Daoy (cell line): ENCODE results near the gene BMAL2. TPM values are rescaled to one million over a fixed set of nuclear protein-coding genes. Genes with fewer than 3 reads are reported as not detected.

Source experiments
- DNase-seq: peaks from one replicate; pipeline ENCODE4 v3.0.0-alpha.2; 2015; ENCODE audit warnings: low read depth
- total RNA-seq: library from RNA; depleted of rRNA; stranded (reverse); fragments of >200 nt; shearing (Covaris generic); gene quantifications from 2 replicates; pipeline ENCODE4 v1.2.3, GENCODE V29; 2014; rRNA removed

Gene BMAL2
- total RNA-seq = 57.2 and 65.3 TPM in 2 replicates

- DNase-seq = peak; percentile 76
Observed at GRCh38 chr12:27332714-27333402, at the start of gene BMAL2. TSS of gene BMAL2 (plus strand) at chr12:27332836. CDS start at chr12:27333073, 237 bp downstream.

- no peak for DNase-seq
Observed at GRCh38 chr12:27284021-27284420, 48.6 kb upstream of the BMAL2 start.

GRCh38 chr12:27284751-27285150 lies 47.9 kb upstream of the BMAL2 start:
- peak; percentile 79 for DNase-seq

GRCh38 chr12:27285403-27285802 lies 47.2 kb upstream of the BMAL2 start:
- DNase-seq = peak; percentile 57

DNA sequence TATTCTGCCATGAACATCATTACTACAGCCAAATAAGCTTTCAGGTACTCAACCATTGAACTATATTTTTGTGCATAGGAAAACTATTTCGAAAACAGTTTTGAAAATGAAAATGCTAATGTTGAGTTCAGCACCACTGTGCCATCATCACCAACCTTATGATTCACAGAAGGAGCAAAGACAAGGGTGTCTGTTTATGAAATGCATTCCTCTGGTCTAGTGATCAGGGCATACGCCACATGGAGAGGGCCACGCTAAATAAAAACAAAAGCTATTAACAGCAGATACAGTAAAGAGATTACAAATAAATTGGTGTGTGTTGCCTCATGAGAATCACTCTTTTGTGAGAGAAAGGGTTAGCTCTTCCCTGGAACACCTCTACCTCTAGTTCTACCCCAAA lies 43.2 kb upstream of the BMAL2 start:
- no peak for DNase-seq

GRCh38 chr12:27290501-27291168 lies 42.0 kb upstream of the BMAL2 start:
- no peak for DNase-seq

- DNase-seq = no peak
Observed at GRCh38 chr12:27291862-27292261, 40.8 kb upstream of the BMAL2 start.

DNA sequence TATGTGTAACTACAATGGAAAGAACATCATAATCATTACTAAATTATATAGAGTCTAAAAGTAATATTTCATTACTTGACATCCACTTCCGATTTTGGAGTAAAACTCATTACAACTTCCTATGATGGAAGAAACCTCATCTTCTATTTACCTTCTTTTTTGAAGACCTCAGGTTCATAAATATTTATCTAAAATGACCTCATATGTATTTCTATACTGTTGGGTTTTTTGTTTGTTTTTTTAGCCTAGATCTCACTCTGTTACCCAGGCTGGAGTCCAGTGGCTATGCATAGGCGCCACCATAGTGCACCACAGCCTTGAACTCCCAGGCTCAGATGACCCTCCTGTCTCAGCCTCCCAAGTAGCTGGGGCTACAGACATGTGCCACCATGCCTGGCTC lies 39.9 kb upstream of the BMAL2 start:
- peak; percentile 30 for DNase-seq

DNA sequence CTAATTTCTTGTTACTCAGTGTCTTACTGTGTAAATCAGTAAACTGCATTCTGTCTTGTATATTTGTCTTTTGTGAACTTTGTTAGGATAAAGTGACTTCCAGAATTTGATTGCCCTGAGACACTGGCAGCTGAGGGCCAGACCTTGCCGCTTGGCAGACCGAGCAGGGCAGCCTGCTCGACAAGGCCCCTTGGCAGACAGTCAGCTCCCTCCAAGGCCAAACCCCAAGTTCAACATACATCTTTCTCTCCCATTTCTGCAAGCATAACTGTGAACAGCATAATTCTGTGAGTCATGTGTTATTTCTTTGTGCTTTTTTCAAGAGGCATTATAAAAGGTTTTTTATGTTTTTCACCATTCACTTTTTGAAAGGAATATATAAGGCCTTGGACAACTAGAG lies 39.2 kb upstream of the BMAL2 start:
- DNase-seq = peak; percentile 15

GRCh38 chr12:27296674-27297073 lies 36.0 kb upstream of the BMAL2 start:
- DNase-seq = no peak

DNA sequence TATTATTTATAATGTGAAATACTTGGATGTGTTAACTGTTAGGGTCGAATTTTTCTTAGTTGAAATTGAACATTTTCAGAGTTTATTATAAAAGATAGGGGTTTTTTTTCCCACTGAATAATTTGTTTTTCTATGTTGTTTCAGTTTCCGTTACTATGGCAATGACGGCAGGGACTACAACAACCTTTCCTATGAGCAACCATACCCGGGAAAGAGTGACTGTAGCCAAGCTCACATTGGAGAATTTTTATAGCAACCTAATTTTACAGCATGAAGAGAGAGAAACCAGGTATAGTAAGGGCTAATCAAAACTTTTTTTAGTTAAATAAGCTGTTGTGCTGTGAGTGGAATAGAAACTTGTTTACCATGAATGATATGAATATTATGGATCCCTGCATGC lies 35.1 kb upstream of the BMAL2 start:
- no peak for DNase-seq

DNA sequence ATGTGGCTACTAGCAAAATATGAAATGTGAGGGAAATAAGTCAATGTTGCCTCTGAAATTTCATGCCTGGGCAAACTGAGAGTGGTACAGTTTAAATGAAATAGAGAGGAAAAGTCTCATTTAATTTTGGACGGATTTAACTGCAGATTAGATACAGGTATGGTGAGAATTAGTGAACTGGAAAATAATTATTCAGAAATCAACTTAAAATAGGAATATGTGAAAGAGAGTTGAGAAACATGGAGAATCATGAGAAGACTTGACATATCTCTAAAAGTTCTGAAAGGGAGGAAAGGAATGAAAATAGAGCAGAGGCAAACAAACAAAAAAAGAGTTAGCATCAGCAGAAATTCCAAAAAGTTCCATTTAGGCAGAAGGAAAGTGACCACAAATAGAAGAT lies 33.5 kb upstream of the BMAL2 start:
- DNase-seq = no peak

DNA sequence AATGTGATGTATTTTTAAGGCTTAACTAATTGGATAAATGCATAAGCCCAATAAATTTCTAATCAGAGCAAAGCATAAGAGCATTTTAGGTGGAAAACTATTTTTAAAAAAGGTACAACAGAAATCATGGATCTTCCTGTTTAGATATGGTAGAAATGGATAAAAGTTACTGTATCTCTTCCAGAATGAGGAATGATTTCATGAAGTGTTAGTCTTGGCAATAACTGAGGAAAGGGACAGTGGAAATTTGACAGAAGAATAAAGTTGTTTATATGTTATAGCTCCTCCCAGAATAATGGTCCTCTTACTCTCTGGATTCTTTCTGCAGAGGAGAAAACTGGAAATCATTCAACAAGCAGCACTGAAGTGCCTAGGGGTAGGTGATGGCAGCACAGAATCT lies 32.4 kb upstream of the BMAL2 start:
- DNase-seq = no peak

DNA sequence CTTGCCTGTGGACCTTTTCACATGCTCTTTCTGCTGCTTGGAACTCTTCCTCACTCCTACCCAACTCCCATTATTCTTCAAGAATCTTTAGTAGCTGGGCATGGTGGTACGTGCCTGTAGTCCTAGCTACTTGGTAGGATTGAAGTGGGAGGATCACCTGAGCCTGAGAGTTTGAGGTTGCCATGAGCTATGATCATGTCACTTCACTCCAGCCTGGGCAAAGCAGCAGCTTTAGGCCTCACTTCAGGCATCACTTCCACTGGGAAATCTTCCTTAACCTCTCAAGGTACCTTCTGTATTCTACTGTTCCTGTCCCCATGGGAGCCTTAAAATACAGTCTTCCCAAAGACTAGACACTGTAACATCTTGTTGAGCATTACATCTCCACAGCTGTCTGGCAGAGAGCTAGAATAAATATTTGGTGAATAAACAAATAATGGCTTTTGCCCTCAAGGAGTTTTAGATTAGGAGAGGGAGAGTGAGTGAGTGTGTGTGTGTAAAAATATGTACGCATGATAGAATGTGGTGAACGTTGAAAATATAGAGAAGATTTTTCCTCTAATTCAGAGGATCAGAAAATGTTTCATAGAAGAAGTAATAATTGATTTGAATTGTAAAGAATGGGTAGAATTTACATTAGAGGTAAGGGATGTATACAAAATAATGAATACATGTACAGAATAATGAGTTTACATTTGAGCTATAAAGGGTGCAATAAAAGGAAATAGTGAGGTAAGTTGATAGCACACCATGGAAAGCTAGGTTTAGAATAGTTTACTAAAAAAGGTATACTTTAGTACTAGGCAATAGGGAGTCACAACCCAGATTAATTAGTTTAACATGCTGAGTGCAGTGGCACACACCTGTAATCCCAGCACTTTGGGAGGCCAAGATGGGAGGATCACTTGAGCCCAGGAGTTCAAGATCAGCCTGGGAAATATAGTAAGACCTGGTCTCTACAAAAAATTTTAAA lies 29.2 kb upstream of the BMAL2 start:
- no peak for DNase-seq

DNA sequence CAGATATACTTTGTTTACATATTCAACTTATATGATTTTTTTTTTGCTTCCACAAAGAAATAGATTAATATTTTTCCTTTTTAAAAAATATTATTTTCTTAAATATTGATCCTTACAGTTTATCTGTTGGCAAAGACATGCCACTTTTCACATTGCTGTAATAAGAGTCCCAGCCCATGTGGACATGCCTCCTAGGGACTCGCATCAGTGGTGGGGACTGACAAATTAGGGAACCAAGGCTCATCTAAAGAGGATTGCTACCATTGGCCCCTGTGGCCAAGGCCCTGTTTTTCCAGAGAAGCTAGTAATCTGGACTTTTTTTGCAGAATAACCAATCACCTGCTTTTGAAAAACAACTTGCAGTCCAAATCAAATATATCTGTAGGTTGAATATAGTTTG lies 27.8 kb upstream of the BMAL2 start:
- no peak for DNase-seq

- DNase-seq = no peak
Observed at GRCh38 chr12:27305673-27306456, 26.8 kb upstream of the BMAL2 start.

DNA sequence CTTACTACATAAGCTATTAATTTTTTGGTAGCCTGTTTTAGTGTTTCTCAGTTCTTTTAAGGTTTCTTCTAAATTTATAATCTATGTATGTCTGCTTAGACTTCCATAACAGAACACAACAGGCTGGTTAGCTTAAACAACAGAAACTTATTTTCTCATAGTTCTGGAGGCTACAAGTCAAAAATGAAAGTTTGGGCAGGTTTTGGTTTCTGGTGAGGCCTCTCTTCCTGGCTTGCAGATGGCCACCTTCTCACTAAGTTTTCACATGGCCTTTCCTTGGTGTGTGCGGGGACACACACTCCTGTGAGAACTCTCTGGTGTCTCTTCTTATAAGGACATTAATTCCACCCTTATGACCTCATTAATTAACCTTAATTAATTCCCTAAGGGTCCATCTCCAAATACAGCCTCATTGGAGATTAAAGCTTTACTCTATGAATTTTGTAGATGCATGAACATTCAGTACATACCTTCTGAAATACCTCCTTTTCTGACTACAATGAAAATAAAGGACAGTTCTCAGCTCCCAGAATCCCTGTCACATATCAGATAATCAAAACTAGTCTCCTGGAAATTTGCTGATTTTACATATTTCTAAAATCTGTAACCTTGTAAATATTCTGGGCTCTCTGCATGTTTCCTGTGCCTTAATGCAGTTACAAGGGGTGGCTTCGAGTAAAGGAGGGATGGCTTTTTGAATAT lies 23.2 kb upstream of the BMAL2 start:
- DNase-seq = no peak

- DNase-seq = no peak
Observed at GRCh38 chr12:27309995-27310315, 22.7 kb upstream of the BMAL2 start.

DNA sequence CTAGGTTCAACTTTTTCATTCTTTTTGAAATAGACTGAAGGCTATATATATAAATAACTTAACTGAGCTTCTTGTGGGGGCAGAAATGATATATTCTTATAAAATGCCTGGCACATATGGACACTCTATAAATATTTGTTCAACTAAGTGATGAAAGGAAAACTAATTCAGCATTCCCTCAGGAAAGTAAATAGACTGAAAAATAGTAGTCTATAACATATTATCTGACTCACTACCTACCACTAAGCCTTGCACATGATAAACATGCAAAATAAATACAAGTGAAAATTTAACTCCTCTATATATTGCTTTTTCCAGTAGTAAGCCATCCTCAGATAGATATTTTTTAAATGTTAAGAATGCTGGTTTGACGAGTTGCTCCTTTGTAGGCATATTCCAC lies 15.7 kb upstream of the BMAL2 start:
- DNase-seq = no peak

- DNase-seq = no peak
Observed at GRCh38 chr12:27319409-27319808, 13.2 kb upstream of the BMAL2 start.

DNA sequence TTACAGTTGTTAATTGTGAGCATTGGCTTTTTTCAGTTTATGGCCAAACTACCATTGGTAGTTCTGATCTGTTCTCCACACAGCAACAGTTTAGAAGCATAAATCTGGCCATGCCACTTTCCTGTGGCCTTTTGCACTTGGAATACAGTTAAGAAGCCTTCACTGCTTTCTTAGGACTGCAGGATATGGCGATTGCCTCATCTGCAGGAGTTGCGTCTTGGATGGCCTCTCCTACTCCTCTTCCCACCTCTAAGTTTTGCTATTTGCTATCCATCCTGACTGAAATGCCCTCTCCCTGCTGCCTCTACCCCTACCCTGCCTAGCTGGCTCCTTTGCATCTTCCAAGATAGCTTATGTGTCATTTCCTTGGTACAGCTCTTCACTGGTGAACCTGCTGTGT lies 12.8 kb upstream of the BMAL2 start:
- no peak for DNase-seq
